AG04449 (cell line): ENCODE data around the gene RAD23B.

Source experiments
- CTCF ChIA-PET: fragments of 350-600 bp; formaldehyde crosslinking; extraction: SDS; loops from one replicate; lab custom pipeline; 2021; ENCODE audit warnings: antibody characterized with exemption; lab: Yijun Ruan, JAX
- POLR2A ChIA-PET: fragments of 400-600, 350-600 bp; formaldehyde crosslinking; extraction: SDS; loops from one replicate; lab custom pipeline; 2020; ENCODE audit warnings: antibody characterized with exemption, inconsistent platforms; lab: Yijun Ruan, JAX
- DNase-seq: peaks from one replicate; pipeline ENCODE4 v3.0.0-alpha.2; 2010; ENCODE audit warnings: low read depth, low spot score
- H3K4me3 ChIP-seq: 2 replicates; pipeline ENCODE4 v1.5.1; 2011; ENCODE audit warnings: low read depth, mild to moderate bottlenecking, control low read depth, low read length
- CTCF ChIP-seq: IDR thresholded peaks from one replicate; pipeline ENCODE4 v1.5.1; 2011; ENCODE audit warnings: mild to moderate bottlenecking, moderate library complexity, low read length, control low read depth, inconsistent platforms; ENCODE audit not compliant: insufficient read depth; ENCODE audit errors: missing control alignments

The RAD23B gene

GRCh38 chr9:107306308-107306707 is 23.2 kb downstream of the RAD23B start:
- TF ChIP-seq CTCF: no peak
- no peak for DNase-seq
- ChIA-PET POLR2A (interaction anchor here (0.7 kb wide), 1 partner anchor 83 kb away, joined by 3 read pairs; no protein-coding TSS in a partner anchor), CTCF (interaction anchor here (1.0 to 1.5 kb wide), 2 partner anchors 10 to 15 kb away, joined by 3 to 4 read pairs; no protein-coding TSS in a partner anchor)
- no peak overlapping the region for H3K4me3 ChIP-seq

DNA sequence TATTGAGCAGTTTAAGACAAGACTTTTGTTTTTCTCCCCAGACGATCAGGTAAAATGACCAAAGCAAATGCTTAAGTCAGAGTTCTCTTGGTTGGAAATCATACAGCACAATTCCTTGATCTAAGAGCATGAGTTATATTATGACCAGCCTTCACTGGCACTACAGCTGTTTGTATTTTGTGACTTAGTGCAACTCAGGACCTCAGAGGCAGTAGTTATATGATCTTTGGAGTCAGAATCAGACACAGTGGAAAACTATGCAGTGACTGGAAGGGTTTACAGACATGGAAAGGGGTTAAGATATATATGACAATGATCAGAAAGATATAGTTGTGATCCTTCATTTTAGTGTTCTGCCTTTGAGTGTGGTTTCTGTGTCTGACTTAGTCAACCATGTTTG is 24.3 kb downstream of the RAD23B start:
- H3K4me3 ChIP-seq: no peak overlapping the region
- TF ChIP-seq CTCF: no peak
- ChIA-PET CTCF (interaction anchor here (0.6 to 1.5 kb wide), 4 partner anchors 11 to 1258 kb away, joined by 3 to 4 read pairs (median 3); no protein-coding TSS in a partner anchor), POLR2A (no interaction called here)
- DNase-seq: no peak

- TF ChIP-seq CTCF: no peak
- ChIA-PET POLR2A (no interaction called here), CTCF (interaction anchor here (0.7 to 1.4 kb wide), 3 partner anchors 9 to 150 kb away, joined by 3 read pairs; no protein-coding TSS in a partner anchor)
- H3K4me3 ChIP-seq: no peak overlapping the region
- DNase-seq: no peak
These were observed 25.4 kb downstream of the RAD23B start for GRCh38 chr9:107308461-107308860.

DNA sequence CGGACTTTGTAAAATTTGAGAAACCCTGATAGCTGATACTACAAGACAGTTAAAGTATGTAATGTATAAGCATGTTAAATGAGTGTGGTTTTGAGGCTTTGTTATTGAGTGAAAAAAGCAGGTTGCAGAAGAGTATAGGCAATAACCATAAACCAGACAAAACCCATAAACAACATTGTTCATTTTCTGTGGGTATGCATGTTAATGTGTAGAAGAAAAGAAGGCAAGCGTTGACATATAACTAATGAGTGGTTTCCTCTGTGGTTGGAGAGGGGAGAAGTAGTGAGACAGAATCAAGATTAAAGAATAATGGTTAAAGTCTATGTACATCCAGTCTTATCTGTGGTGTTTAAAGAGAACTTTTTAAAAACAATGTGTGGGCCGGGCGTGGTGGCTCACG is 26.2 kb downstream of the RAD23B start:
- CTCF ChIA-PET: interaction anchor here (0.7 to 1.4 kb wide), 3 partner anchors 10 to 14 kb away, joined by 3 read pairs; no protein-coding TSS in a partner anchor
- DNase-seq: no peak

DNA sequence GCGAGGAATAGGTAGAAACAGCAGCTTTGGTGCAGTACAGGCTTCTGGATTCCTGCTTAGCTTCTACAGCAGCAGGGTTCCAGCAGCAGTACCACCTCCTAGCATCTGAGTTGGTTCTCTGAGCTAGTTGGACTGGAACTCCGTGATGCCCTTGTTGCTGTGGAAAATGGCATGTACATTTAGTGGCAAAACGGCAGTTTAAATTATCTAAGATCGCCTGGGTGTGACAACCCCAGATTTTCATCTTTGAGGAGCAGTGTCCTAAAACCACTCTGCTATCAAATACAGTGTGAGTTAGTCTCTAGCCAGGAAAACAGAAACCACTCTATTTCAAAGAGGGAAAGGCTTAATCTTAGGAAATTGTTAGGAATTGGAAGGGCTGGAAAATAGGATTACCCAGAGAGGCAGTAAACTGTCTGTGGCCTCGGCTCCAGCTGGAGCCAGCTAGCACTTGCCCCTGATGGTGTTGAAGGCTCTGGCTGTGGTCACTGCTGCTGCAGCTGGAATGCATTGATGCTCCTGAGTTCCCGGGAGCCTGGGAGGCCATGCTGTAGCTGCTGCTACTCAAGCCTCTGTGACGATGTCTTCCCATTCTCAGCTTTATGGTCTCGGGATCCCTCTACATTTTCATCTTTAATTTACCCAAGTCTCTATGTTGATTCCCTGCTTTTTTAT is 29.4 kb downstream of the RAD23B start:
- ChIA-PET POLR2A (no interaction called here), CTCF (interaction anchor here (0.9 to 1.0 kb wide), 2 partner anchors 8 to 29 kb away, joined by 6 read pairs; no protein-coding TSS in a partner anchor)
- TF ChIP-seq CTCF: no peak
- DNase-seq: no peak
- no peak overlapping the region for H3K4me3 ChIP-seq

More for the DNA sequence above, 26.2 kb downstream of the RAD23B start:
- TF ChIP-seq CTCF: no peak
- no peak overlapping the region for H3K4me3 ChIP-seq
- POLR2A ChIA-PET: no interaction called here

GRCh38 chr9:107313555-107314096 is 30.5 kb downstream of the RAD23B start:
- POLR2A ChIA-PET: no interaction called here
- no peak for DNase-seq
- no peak overlapping the region for H3K4me3 ChIP-seq
- CTCF ChIA-PET: no interaction called here
- TF ChIP-seq CTCF: no peak
